ENCODE measurements around the gene ANO7. TPM values are rescaled to one million over a fixed set of nuclear protein-coding genes. Genes with fewer than 3 reads are reported as not detected.

The ANO7 gene, protein sequence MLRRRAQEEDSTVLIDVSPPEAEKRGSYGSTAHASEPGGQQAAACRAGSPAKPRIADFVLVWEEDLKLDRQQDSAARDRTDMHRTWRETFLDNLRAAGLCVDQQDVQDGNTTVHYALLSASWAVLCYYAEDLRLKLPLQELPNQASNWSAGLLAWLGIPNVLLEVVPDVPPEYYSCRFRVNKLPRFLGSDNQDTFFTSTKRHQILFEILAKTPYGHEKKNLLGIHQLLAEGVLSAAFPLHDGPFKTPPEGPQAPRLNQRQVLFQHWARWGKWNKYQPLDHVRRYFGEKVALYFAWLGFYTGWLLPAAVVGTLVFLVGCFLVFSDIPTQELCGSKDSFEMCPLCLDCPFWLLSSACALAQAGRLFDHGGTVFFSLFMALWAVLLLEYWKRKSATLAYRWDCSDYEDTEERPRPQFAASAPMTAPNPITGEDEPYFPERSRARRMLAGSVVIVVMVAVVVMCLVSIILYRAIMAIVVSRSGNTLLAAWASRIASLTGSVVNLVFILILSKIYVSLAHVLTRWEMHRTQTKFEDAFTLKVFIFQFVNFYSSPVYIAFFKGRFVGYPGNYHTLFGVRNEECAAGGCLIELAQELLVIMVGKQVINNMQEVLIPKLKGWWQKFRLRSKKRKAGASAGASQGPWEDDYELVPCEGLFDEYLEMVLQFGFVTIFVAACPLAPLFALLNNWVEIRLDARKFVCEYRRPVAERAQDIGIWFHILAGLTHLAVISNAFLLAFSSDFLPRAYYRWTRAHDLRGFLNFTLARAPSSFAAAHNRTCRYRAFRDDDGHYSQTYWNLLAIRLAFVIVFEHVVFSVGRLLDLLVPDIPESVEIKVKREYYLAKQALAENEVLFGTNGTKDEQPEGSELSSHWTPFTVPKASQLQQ
- total RNA-seq: 1.2 and 3.0 TPM in 2 replicates

DNA sequence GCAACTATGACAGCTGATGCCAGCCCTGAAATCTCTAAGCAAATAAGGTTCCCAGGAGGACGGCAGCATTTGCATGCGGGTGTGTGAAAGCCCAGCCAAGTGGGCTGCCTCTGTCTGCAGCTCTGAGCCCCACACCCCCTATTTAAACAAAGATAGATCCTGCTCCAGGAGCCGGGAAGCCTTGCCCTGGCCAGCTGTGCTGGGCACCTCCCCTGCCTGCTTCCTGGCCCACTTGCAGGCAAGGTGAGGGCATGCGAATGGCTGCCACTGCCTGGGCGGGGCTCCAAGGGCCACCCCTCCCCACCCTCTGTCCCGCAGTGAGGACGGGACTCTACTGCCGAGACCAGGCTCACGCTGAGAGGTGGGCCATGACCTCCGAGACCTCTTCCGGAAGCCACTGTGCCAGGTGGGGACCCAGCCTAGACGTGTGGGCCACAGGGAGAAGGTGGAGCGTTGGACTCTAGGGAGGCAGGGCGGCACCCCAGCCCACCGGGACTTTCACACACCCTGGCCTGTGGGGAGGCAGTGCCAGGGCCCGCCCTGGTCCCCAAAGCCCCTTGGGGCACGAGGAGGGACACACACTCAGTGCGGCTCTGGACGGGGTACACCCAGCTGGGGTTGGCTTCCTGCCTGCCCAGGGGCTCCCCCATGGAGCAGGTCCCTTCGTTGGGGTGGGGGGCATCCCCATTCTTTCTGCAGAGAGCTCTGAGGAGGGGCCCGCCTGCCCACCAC, at the start of gene ANO7:
ANO7 (plus strand) TSS at position 317 of the 732 bp plus-strand sequence. CDS start 1,387 bp downstream, outside the sequence.

DNA sequence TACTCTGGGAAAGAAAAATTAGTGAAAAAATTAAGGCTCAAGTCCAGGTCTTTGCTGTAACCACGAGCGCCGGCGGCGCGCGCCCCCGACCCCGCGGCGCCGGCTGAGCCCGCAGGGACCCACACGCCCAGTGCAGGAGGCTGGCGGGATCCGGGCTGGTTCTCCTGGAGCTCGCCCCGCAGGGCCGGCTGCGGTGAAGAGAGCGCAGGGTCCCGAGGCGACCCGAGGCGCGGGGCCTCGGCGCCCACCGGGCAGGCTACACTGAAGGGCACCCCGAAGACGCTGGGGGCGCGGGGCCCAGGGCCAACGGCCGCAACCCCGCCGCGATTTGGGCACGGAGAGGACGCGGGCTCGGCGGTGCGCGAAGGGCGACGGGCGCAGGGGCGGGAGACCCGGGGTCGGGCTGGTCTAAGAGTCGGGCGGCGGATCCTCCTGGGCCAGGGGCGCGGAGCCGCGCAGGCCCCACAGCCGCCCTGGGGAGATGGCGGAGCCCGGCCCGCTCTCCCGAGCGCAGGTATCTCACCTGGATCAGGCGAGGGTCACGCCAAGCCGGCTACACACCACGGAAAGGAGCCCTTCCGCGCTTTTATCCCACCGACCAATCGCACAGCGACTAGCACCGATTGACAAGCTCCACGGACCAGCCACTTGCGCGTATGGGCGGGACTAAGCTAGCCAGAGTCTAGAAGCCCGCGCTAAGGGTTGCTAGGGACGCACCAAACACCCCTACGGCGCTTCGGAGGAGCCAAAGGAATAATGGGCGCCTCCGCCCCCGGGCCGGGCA, 39.4 kb upstream of the ANO7 start, which contains the start of gene PASK:
PASK (minus strand) TSS at position 582 of the 784 bp plus-strand sequence. CDS start 6,440 bp downstream, outside the sequence.

DNA sequence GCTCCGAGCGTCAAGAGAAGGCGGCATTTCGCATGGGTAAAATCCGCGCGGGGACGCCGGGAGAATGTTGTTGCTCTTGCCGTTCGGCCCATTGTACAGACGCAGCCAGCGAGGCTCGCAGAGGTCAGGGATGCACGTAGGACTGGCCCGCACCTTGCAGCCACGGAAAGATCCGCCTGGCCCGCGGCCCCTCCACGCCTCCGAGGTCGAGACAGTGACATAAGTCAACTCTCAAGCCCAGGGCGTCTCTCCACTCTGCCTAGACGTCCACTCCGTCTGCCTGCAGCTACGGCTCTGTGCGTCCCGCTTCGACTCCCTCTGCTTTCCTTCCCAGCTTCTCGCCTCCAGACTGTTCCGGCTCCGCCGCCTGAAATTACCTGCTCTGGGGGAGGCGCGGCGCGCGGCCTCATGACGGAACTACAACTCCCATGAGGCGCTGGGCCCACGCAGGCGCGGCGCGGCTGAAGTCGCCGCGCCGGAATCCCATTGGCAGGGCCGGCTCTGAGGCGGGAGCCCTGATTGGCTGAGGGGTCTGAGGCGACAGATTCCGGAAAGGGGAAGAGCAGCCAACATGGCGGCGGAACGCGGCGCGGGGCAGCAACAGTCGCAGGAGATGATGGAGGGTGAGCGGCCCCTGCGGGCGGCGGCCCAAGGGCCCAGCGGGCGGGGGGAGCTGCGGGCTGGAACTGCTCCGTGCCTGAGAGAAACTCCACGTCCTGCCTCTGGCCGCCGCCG, 38.4 kb upstream of the ANO7 start, which contains the start of gene PPP1R7:
PPP1R7 (plus strand) TSS at position 543 of the 735 bp plus-strand sequence; CDS start at position 572, 29 bp downstream.

Other genes starting within 250 kb of the ANO7 start
- gene SNED1, start 190.1 kb upstream of the ANO7 start, total RNA-seq: 17.9 and 27.4 TPM in 2 replicates
- 32.1 and 82.8 TPM in 2 replicates for gene MTERF4, start 86.4 kb upstream of the ANO7 start, total RNA-seq
- 5.9 and 27.3 TPM in 2 replicates for gene PASK, start 39.2 kb upstream of the ANO7 start, total RNA-seq
- gene PPP1R7, start 38.2 kb upstream of the ANO7 start, total RNA-seq: 42.2 and 73.9 TPM in 2 replicates
- gene HDLBP, start 127.0 kb downstream of the ANO7 start, total RNA-seq: 759 and 892 TPM in 2 replicates
- gene SEPTIN2, start 127.2 kb downstream of the ANO7 start, total RNA-seq: 493 and 676 TPM in 2 replicates
- gene FARP2, start 167.6 kb downstream of the ANO7 start, total RNA-seq: 42.1 and 56.5 TPM in 2 replicates